B cell (primary cell): ENCODE results near the gene FGD4.

ENCODE experiments used
- EZH2 ChIP-seq: IDR thresholded peaks from 2 replicates; pipeline ENCODE4 v1.6.1; 2012; ENCODE audit warnings: borderline replicate concordance, low read depth, mild to moderate bottlenecking, moderate library complexity, low read length; ENCODE audit not compliant: insufficient read depth, poor library complexity, severe bottlenecking
- TF ChIP-seq, protein P1 (sequence below): fragments of 200-600 bp; IDR thresholded peaks from one replicate; pipeline ENCODE4 v1.8.0; 2022; ENCODE audit warnings: antibody characterized with exemption, mild to moderate bottlenecking

DNA sequence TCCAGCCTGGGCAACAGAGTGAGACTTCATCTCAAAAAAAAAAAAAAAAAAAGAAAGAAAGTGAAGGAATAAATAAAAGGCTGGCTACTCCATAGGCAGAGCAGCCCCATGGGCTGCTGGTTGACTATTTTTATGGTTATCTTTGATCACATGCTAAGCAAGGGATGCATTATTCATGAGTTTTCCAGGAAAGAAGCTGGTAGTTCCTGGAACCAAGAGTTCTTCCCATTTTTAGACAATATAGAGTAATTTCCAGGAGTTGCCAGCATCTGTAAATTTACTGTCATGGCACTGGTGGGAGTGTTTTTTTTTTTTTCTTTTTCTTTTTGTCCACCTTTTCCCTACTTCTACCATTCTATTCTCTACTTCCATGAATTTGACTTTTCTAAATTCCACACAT is 24.2 kb downstream of the FGD4 start:
- TF ChIP-seq EZH2: no peak
- TF ChIP-seq, protein P1, sequence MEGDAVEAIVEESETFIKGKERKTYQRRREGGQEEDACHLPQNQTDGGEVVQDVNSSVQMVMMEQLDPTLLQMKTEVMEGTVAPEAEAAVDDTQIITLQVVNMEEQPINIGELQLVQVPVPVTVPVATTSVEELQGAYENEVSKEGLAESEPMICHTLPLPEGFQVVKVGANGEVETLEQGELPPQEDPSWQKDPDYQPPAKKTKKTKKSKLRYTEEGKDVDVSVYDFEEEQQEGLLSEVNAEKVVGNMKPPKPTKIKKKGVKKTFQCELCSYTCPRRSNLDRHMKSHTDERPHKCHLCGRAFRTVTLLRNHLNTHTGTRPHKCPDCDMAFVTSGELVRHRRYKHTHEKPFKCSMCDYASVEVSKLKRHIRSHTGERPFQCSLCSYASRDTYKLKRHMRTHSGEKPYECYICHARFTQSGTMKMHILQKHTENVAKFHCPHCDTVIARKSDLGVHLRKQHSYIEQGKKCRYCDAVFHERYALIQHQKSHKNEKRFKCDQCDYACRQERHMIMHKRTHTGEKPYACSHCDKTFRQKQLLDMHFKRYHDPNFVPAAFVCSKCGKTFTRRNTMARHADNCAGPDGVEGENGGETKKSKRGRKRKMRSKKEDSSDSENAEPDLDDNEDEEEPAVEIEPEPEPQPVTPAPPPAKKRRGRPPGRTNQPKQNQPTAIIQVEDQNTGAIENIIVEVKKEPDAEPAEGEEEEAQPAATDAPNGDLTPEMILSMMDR: no peak
